ENCODE results near the gene DOCK11. TPM values are rescaled to one million over a fixed set of nuclear protein-coding genes. Genes with fewer than 3 reads are reported as not detected.
A peak's percentile ranks its signal among the peaks of the same experiment; 100 is the strongest.
"Not testable (repeated sequence)": the region's sequence is repeated elsewhere in the genome, so short reads cannot be mapped to it uniquely, and the experiment has no call there.

DOCK11 gene
- total RNA-seq, 1 donor from 2014 or later = 3.3 TPM

DNA sequence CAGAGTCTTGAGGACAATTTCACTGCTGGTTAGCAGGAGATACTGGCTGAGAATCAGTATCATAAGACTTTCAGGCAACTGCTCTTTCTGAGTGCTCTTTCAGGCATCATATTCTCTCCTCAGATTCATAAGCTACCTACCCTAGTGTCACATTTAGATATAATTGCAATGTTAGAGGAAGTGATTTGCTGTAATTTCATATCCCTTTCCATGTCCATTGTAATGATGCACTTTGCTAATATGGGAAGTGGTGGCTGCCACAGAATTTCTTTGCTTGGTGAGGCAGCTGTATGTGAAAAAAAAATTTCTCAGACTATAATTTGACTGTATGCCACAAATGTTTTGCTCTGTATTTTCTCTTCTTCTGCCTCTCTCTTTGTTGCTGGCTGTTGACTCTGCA, 63.3 kb downstream of the DOCK11 start:
- DNase-seq (no peak), ATAC-seq (no peak)
- intact Hi-C loops (cut with micrococcal nuclease) = no loop called here

DNA sequence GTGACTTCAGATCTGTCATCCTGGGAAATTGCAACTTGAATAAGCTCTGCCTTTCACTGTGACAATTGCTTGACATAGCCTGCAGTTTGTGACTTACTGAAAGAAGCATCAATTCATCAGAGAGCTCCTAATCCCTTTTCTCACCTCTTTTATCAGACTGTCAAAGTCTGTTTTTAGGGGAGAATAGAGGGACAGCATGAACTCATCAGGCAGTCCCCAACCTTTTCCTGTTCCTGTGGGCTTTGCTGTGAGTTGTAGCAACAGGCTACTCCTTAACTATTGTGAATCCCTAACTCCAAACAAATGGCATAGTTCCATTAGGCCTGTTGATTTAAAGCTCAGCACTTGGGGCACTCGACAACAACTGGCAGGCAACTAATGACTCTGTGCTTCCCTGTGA, 64.9 kb downstream of the DOCK11 start:
- intact Hi-C loops (cut with micrococcal nuclease) = no loop called here
- no peak for DNase-seq
- ATAC-seq = no peak

DNA sequence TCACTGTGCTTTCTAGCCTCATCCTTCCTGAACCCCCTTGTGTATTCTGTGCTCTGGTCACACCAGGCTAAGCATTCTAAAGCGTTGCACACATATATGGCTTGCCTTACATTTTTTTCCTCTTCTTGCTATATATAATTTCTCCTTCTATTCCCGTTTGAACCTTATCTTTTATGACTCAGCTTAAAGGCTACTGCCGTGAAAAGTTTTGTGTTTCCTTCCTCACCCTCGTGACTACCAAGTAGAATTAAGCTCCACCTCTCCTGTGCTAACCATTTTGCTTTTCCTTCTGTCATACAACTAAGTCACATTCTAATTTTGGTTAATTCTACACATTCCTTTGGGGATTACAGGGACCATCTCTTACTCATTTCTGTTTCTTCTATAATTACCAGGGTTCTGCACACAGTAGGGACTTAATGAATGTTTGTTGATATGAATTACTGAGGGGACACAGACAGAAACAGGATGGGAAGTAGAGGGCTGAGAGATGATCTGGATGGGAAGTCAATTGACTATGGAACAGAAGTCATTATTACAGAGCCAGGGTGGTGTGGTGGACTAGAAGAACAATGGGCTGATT, 67.1 kb downstream of the DOCK11 start:
- ATAC-seq (no peak), DNase-seq (no peak)
- intact Hi-C loops (cut with micrococcal nuclease) = no loop called here

- ATAC-seq (no peak), DNase-seq (no peak)
- intact Hi-C loops (cut with micrococcal nuclease) = no loop called here
These were observed 68.9 kb downstream of the DOCK11 start for GRCh38 chrX:118564498-118564897.

- DNase-seq (no peak), ATAC-seq (no peak)
- intact Hi-C loops (cut with micrococcal nuclease) = no loop called here
These were observed 70.2 kb downstream of the DOCK11 start for GRCh38 chrX:118565853-118566252.

DNA sequence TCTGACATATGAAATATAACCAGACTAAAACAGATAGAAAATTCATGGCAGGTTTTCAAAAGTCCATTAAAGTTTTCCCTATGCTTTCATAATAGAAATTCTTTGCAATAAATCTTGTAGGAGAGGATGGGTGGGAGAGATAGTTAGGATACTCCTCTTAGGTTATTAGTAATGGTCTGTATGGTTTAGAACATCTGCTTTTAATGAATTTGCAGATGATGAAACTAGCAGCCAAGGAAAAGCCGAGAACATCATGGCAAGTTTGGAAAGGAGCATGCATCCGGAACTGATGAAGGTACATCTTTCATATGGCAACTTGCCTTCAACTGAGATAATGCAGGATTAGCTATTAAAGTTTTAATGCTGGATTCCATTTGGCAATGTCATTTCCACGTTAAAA, 70.7 kb downstream of the DOCK11 start:
- intact Hi-C loops (cut with micrococcal nuclease) = no loop called here
- no peak for ATAC-seq
- DNase-seq = no peak

GRCh38 chrX:118569676-118570075, 74.1 kb downstream of the DOCK11 start:
- no peak for ATAC-seq
- intact Hi-C loops (cut with micrococcal nuclease) = no loop called here
- no peak for DNase-seq

DNA sequence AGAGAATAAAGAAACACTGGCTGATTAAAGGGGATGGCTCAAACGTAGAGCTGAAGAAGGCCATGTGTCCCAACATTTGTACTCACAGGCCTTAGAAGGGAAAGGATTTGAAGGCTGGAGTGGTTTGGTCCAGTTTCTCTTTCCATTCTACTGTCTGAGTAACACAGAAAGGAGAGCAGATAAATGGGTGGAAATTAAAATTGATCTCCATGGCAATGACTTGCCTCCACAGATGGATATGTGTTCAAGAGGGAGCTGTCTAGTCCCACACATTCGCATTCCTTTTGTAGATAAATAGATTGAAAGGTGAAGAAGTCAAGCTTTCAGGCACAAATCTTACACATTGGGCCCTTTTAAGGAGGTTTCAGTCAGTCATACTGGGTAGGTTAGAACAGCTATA, 74.6 kb downstream of the DOCK11 start:
- DNase-seq (no peak), ATAC-seq (no peak)
- intact Hi-C loops (cut with micrococcal nuclease) = no loop called here

- intact Hi-C loops (cut with micrococcal nuclease) = no loop called here
- no peak for ATAC-seq
These were observed 76.2 kb downstream of the DOCK11 start for GRCh38 chrX:118571836-118572235.

DNA sequence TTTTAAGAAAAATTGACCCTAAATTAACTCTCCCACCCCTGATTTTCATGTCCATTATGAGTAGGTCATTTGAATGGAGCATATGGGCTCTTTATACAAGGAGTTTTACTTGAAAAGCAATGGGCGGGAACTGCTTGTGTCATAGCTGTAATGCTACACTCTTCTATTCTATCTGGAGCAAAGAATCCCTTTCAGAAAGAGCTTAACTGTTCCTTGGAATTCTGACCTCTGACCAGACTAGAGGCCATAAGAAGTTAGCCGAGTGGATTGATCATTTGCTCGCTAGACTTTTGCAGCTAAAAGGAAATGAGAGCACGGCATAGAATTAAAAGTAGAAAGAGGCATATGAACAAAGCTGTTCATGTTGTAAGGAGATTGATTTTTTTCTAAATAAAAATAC, 79.1 kb downstream of the DOCK11 start:
- DNase-seq (no peak), ATAC-seq (no peak)
- intact Hi-C loops (cut with micrococcal nuclease) = no loop called here

More at GRCh38 chrX:118571836-118572235, 76.2 kb downstream of the DOCK11 start:
- no peak for DNase-seq

DNA sequence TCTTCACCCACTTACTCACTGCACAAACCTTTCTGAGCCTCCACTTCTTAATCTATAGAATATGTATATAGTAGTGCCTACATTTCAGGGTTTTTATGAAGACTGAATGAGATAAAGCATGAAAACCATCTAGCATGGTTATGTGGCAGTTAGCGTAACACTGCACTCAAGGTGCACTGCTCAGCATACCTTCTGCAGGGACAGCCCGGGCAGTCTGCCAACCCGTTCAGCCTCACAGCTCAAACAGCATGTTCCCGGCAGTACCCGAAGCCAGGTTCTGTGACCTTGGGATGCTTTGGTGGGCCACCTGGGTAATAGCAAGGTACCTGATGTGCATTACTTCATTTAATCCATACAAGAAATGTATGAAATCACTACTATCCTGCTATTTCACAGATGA, 81.4 kb downstream of the DOCK11 start:
- intact Hi-C loops (cut with micrococcal nuclease) = no loop called here
- DNase-seq = peak; percentile 30
- no peak for ATAC-seq

GRCh38 chrX:118579417-118579816, 83.8 kb downstream of the DOCK11 start:
- intact Hi-C loops (cut with micrococcal nuclease) = no loop called here
- no peak for DNase-seq
- no peak for ATAC-seq

DNA sequence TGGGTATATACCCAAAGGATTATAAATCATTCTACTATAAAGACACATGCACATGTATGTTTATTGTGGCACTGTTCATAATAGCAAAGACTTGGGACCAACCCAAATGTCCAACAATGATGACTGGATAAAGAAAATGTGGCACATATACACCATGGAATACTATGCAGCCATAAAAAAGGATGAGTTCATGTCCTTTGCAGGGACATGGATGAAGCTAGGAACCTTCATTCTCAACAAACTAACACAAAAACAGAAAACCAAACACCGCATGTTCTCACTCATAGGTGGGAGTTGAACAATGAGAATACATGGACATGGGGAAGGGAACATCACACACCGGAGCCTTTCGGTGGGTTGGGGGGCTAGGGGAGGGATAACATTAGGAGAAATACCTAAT, 87.3 kb downstream of the DOCK11 start:
- intact Hi-C loops (cut with micrococcal nuclease); ATAC-seq; DNase-seq: not testable (repeated sequence)

DNA sequence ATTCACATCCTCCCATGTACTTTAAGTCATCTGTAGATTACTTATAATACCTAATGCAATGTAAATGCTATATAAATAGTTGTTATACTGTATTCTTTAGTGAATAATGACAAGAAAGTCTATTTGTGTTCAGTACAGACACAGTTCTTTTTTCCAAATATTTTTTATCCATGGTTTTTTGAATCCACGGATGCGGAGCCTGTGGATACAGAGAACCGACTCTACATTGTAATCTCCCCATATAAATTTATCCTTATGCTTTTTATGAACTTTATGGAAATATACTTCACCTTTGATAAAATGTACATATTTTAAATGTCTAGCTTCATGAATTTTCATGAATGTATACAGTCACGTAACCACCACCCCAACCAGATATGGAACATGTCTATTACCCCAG, 88.2 kb downstream of the DOCK11 start:
- DNase-seq = no peak
- intact Hi-C loops (cut with micrococcal nuclease) = no loop called here
- ATAC-seq = no peak

DNA sequence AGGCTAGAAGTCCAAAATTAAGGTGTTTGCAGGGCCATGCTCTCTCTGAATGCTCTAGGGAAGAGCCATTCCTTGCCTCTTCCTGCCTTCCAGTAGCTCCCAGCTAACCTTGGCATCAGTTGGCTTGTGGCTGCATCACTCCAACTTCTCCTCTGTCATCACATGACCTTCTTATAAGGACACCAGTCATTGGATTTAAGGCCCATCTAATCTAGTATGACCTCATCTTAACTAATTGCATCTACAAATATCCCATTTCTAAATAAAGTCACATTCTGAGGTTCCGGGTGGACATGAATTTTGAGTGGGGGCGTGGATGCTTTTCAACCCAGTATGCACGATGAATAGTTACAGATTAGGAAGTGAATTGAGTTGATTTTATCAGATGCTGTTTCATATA, 89.7 kb downstream of the DOCK11 start:
- DNase-seq (no peak), ATAC-seq (no peak)
- intact Hi-C loops (cut with micrococcal nuclease) = no loop called here

- ATAC-seq; DNase-seq; intact Hi-C loops (cut with micrococcal nuclease): not testable (repeated sequence)
These were observed 90.6 kb downstream of the DOCK11 start for GRCh38 chrX:118586206-118586605.

- ATAC-seq (no peak), DNase-seq (no peak)
- intact Hi-C loops (cut with micrococcal nuclease) = no loop called here
These were observed 93.1 kb downstream of the DOCK11 start for GRCh38 chrX:118588715-118589114.

- DNase-seq (no peak), ATAC-seq (no peak)
- intact Hi-C loops (cut with micrococcal nuclease) = no loop called here
These were observed 93.6 kb downstream of the DOCK11 start for GRCh38 chrX:118589227-118589626.

- ATAC-seq (no peak), DNase-seq (no peak)
- intact Hi-C loops (cut with micrococcal nuclease) = no loop called here
These were observed 97.8 kb downstream of the DOCK11 start for GRCh38 chrX:118593407-118593806.

- intact Hi-C loops (cut with micrococcal nuclease) = no loop called here
- DNase-seq (no peak), ATAC-seq (peak; percentile 53)
These were observed 99.2 kb downstream of the DOCK11 start for GRCh38 chrX:118594697-118595420.

- DNase-seq = no peak
- intact Hi-C loops (cut with micrococcal nuclease) = no loop called here
- ATAC-seq = peak; percentile 53
These were observed 100.0 kb downstream of the DOCK11 start for GRCh38 chrX:118595501-118596042.

Measured in left ventricle myocardium superior (tissue), 1 donor.